Cardiac muscle cell (in vitro differentiated cells and primary cell): ENCODE results near the gene MLN. TPM values are rescaled to one million over a fixed set of nuclear protein-coding genes. Genes with fewer than 3 reads are reported as not detected.

Experiments used
- DNase-seq, 2 donors: peaks; one replicate each; pipeline versions ENCODE4 v3.0.0 to v3.0.0-alpha.2; 2010 to 2017; ENCODE audit warnings: low read depth in 1 of 2, low spot score in 1 of 2
- H3K27ac ChIP-seq: fragments of 200-600 bp; sonication (generic); 2 replicates; pipeline ENCODE4 v1.5.1; 2016
- H3K27me3 ChIP-seq: fragments of 200-600 bp; sonication (generic); 2 replicates; pipeline ENCODE4 v1.6.0; 2016; ENCODE audit warnings: control low read depth
- H3K36me3 ChIP-seq: fragments of 200-600 bp; sonication (generic); 2 replicates; pipeline ENCODE4 v1.5.1; 2016; ENCODE audit warnings: control low read depth
- H3K4me1 ChIP-seq: fragments of 200-600 bp; sonication (generic); 2 replicates; pipeline ENCODE4 v1.8.1; 2017; ENCODE audit warnings: low read depth, mild to moderate bottlenecking, mixed run types
- H3K4me3 ChIP-seq: fragments of 200-600 bp; sonication (generic); 2 replicates; pipeline ENCODE4 v1.5.1; 2016; ENCODE audit warnings: mild to moderate bottlenecking
- H3K9me3 ChIP-seq: fragments of 200-600 bp; sonication (generic); 2 replicates; pipeline ENCODE4 v1.5.1; 2017; ENCODE audit warnings: low read depth, mild to moderate bottlenecking, control low read depth
- CTCF ChIP-seq: IDR thresholded peaks from 2 replicates; pipeline ENCODE4 v1.5.1; 2012; ENCODE audit warnings: low read depth, mild to moderate bottlenecking, low read length
- polyA plus RNA-seq: library from polyadenylated mRNA; unstranded; fragments of >200 nt; fragmentation: Nextera tagmentation; extraction: Ambion mirVana; gene quantifications from 2 replicates; pipeline ENCODE4 v1.2.1, GENCODE V29; 2016
- total RNA-seq: library from RNA; depleted of rRNA; stranded (reverse); fragments of >200 nt; gene quantifications from 2 replicates; pipeline ENCODE4 v1.2.3, GENCODE V29; 2016

Gene MLN
- total and polyA plus RNA-seq, 2 experiments from 2014 or later, result 0.55 TPM; not detected in 1

GRCh38 chr6:33746036-33746600, 57.7 kb downstream of the MLN start:
- Histone ChIP-seq H3K4me1 (peaks cover 42% of the 10 kb centered on the region), H3K4me3 (peak overlapping the region; percentile 3), H3K27me3 (no peaks in the 10 kb centered on the region), H3K9me3 (no peaks in the 10 kb centered on the region), H3K27ac (peak overlapping the region; percentile 67), H3K36me3 (no peaks in the 10 kb centered on the region)
- TF ChIP-seq CTCF, result peak; percentile 9
- peak in 1 of 2 donors; percentile 65 for DNase-seq

- DNase-seq, result no peak
- Histone ChIP-seq H3K4me3 (no peak overlapping the region), H3K4me1 (peaks cover 38% of the 10 kb centered on the region), H3K9me3 (no peaks in the 10 kb centered on the region), H3K27ac (peak overlapping the region; percentile 67), H3K27me3 (no peaks in the 10 kb centered on the region), H3K36me3 (no peaks in the 10 kb centered on the region)
- TF ChIP-seq CTCF, result no peak
Measured at GRCh38 chr6:33745548-33745947, 58.3 kb downstream of the MLN start.

- peak overlapping the region; percentile 67 for H3K27ac ChIP-seq
- no peaks in the 10 kb centered on the region for H3K36me3 ChIP-seq
- no peaks in the 10 kb centered on the region for H3K9me3 ChIP-seq
- DNase-seq, result no peak
- no peak for TF ChIP-seq CTCF
- H3K27me3 ChIP-seq, result no peaks in the 10 kb centered on the region
- no peak overlapping the region for H3K4me3 ChIP-seq
- H3K4me1 ChIP-seq, result peaks cover 38% of the 10 kb centered on the region
Measured at GRCh38 chr6:33744895-33745546, 58.8 kb downstream of the MLN start.

Other genes starting within 250 kb of the MLN start
- 39.0 and 60.8 TPM in 2 replicates for gene BAK1, start 223.7 kb downstream of the MLN start, total RNA-seq
- 56.1 and 85.3 TPM in 2 replicates for gene BAK1, start 223.7 kb downstream of the MLN start, polyA plus RNA-seq
- 0.35 and 1.1 TPM in 2 replicates for gene ITPR3, start 182.7 kb downstream of the MLN start, total RNA-seq
- gene ITPR3, start 182.7 kb downstream of the MLN start, polyA plus RNA-seq, result 0.13 and 0.92 TPM in 2 replicates
- 35.7 and 40.1 TPM in 2 replicates for gene UQCC2, start 92.3 kb downstream of the MLN start, total RNA-seq
- 216 and 232 TPM in 2 replicates for gene UQCC2, start 92.3 kb downstream of the MLN start, polyA plus RNA-seq
- 3.9 and 5.0 TPM in 2 replicates for gene IP6K3, start 57.1 kb downstream of the MLN start, total RNA-seq
- 2.9 TPM in 2 replicates for gene IP6K3, start 57.1 kb downstream of the MLN start, polyA plus RNA-seq
- 67.3 and 78.2 TPM in 2 replicates for gene LEMD2, start 14.9 kb downstream of the MLN start, total RNA-seq
- 65.4 and 79.0 TPM in 2 replicates for gene LEMD2, start 14.9 kb downstream of the MLN start, polyA plus RNA-seq